Left colon (tissue), 2 donors: ENCODE results near the gene CEPT1. TPM values are rescaled to one million over a fixed set of nuclear protein-coding genes. Genes with fewer than 3 reads are reported as not detected.

Experiments used
- ATAC-seq: fragments of 200-7000 bp; cut with Tn5 transposase; one replicate; pipeline ENCODE4 v1.9.1; 2020; ENCODE audit warnings: mild to moderate bottlenecking, moderate library complexity
- DNase-seq, 2 donors: peaks; one replicate each; pipeline ENCODE4 v3.0.0-alpha.2; 2020
- intact Hi-C, 2 donors: fragments of 100-400 bp; cut with DNase I in 1 of 2; cut with micrococcal nuclease in 1 of 2; formaldehyde crosslinking; loops; one replicate each; pipeline versions ENCODE4 v1.11.2 to v1.14.0; 2022; cut with DNase I, micrococcal nuclease
- total RNA-seq, 2 donors: library from RNA; stranded (reverse); fragmentation: NEBNext Ultra II Directional; extraction: Animal tissue kit (Norgen Biotek cat#: 25700); gene quantifications; one replicate each; pipeline ENCODE4 v1.2.1, GENCODE V29; 2021
- donor health status: DM: no; HTN: no; CAD: no.
- donor health status: DM: yes; HTN: yes; CAD: no.

CEPT1 gene
- total RNA-seq, 2 donors from 2014 or later = 30.8 to 37.0 TPM

GRCh38 chr1:111183308-111184069 lies 43.5 kb downstream of the CEPT1 start:
- DNase-seq (no peak), ATAC-seq (peak; percentile 52)
- intact Hi-C loops = no loop called here

DNA sequence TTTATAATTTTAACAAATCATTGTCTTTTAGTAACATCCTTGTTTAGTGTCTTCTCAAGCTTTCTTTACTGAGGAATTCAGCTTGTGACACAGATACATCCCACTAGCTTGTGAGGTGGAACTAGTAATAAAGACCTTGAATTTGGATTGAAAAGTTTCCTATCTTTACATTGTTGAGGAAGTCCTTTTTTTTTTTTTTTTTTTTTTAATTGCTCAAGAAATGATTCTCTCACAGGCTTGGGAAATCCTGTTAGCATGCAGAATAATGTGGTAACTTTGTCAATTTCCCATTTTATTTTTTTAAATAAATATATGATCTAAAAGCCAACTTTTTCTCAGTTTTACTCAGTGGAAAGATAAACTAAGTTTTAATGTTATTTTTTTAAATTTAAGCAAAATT lies 44.6 kb downstream of the CEPT1 start:
- DNase-seq = no peak
- ATAC-seq = no peak
- intact Hi-C loops = no loop called here

DNA sequence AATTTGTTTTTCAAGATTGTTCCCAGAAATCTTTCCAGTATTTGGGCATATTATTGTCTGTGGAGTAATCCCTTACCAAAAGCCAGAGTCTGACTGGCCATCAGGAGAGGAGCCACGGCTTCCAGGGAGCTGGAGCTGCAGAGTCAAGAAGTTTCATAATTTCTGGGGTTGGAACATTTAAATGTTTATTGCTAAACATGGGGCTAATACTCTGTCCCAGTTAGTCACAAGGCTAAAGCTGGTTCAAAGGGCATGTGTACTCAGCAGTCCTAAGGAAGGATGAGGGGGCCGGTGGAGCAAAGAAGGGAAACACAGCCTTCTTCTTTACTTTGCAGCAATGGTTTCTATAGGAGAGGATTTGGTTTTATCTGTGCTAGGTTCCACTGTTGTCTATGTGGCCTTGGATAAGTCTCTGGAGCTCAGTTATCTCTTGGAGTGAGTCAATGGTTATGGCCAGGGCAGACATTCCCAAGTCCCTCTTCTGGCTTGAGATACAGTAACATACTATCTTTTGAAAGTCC lies 51.0 kb downstream of the CEPT1 start:
- DNase-seq = no peak
- ATAC-seq = peak; percentile 34
- intact Hi-C loops = no loop called here

GRCh38 chr1:111191496-111191895 lies 51.5 kb downstream of the CEPT1 start:
- no peak for DNase-seq
- ATAC-seq = no peak
- intact Hi-C loops = no loop called here

- ATAC-seq (no peak), DNase-seq (no peak)
- intact Hi-C loops = no loop called here
Observed at GRCh38 chr1:111192074-111192473, 52.1 kb downstream of the CEPT1 start.

DNA sequence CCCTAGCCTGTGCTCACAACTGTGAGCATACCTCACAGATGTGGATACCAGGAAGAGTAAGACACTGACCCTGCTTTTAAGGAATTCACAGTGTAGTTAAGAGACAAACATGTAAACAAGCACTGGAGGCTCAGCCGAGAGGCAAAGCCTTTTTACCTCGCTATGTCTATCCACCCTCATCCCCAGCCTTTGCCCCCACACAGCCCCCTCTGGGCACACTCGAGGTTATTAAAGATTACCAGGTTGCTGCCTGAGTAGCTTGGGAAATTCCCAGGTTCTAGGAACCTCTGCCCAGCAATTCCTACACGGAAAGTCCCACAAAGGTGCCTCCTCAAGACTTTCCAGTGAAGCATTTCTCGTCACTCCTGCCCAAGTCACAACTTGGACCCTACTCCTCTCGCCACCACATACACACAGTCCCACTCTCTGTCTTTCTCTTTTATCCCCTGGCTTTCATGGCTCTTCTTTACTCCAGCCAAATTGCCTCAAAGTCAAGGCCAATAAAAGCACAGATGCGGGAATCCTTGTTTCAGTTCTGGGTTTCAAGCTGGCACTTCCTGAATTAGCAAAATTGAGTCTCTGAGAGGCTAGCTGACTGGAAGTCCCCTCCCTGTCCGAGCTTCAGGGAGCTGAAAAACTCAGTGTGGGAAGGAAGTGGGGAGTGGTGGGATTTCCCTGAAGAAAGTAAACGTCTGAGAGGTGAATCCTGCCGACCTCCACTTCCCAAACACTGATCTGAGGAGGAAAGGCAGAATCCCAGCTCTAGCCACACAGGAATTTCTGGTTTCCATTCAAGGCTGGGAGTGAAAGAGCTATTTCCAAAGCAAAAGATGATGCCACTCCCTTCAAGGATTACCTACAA lies 52.9 kb downstream of the CEPT1 start:
- intact Hi-C loops = no loop called here
- ATAC-seq (peak; percentile 2), DNase-seq (no peak)

GRCh38 chr1:111193712-111194480 lies 53.9 kb downstream of the CEPT1 start:
- peak; percentile 83 for ATAC-seq
- intact Hi-C loops = no loop called here
- peak in 1 of 2 donors; percentile 58 for DNase-seq

DNA sequence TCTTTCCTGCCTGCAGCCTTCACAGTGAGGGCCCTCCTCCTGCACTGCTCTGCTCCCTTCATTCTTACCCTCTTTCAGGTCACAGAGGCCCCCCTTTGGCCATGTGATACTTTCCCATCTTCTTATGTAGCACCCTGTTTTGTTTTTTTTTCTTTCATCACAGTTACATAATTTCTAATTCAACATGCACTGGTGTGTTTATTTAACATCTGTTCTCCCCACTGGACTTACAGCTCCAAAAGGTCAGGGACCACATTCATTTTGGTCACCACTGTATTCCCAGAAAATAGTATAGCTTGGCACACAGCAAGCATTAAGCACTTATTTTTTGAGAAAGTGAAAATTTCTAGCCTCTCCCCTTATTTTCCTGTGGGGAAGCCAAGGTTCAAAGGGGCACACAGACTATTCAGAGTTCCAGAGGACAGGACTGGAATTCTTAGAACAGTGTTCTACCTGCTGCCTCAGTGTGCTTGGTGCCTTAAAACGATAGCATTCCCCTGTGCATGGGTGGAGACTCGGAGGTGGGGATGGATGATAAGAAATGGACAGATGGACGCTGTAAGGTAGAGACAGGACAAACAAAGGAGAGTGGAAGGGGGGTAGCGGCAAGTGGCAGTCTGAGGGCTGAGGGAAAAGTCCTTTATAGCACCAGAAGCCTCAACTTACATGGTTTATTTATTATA lies 55.1 kb downstream of the CEPT1 start:
- no peak for ATAC-seq
- intact Hi-C loops = no loop called here
- DNase-seq = no peak

DNA sequence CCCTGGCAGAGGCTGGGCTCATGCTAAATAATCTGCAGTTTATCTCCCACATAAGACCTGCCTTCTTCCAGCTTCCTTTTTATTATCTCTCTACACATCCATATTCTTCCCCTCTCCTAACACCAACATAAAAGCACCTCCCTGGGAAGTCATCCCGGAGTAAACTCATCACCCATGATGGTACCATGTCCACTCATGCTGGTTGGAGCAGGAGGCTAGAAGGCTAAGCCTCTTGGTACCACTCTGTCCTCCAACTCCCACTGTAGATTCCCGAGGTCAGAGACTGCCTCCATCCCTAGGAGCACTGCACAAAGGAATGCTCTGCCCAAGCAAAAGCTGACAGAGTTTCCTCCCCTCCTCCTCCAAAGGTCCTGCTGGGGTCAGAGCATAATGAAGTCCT lies 56.2 kb downstream of the CEPT1 start:
- DNase-seq = no peak
- intact Hi-C loops = no loop called here
- no peak for ATAC-seq

DNA sequence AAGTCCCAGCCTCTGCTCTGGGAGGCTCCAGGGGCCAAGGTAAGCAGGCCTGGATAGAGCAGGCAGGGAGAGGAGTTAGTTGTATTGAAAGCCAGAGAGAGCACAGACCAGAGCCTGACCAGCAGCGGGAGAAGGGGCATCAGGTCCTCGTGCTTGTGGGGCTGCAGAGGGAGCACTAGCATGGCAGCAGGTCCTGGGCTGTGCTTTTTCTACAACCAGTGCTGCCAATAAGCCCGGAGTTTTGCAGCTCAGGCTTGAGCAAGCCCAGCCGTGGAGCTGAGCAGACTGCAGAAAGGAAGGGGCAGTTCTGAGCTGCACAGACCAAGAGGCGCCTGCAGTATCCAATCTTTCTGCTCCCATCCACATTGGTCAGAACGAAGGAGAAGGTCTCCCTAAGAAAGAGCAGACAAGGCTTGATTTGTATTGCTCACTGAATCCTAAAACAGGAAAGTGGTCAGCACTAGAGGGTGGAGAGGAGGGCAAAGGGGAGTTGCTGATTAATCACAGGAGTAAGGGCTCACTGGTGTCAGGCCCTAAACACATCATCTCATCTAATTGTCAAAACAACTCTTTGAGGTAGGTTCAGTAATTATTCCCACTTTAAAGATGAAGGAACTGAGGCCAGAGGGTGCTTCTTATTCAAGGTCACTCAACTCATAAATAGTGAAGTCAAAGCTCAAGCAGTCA lies 57.7 kb downstream of the CEPT1 start:
- ATAC-seq (no peak), DNase-seq (peak in 1 of 2 donors; percentile 59)
- intact Hi-C loops = no loop called here

GRCh38 chr1:111198836-111199235 lies 58.8 kb downstream of the CEPT1 start:
- no peak for ATAC-seq
- intact Hi-C loops = no loop called here
- DNase-seq = no peak

- ATAC-seq = no peak
- intact Hi-C loops = no loop called here
Observed at GRCh38 chr1:111199329-111199728, 59.3 kb downstream of the CEPT1 start.

GRCh38 chr1:111199881-111200801 lies 60.1 kb downstream of the CEPT1 start, which contains the start of gene DENND2D:
Gene DENND2D, minus strand, starts transcription at chr1:111200646. Its CDS starts 187 bp downstream, at chr1:111200459.
- intact Hi-C loops = no loop called here
- DNase-seq (peak; percentile 57 to 69), ATAC-seq (peak; percentile 17)

More at GRCh38 chr1:111199329-111199728, 59.3 kb downstream of the CEPT1 start:
- no peak for DNase-seq

DNA sequence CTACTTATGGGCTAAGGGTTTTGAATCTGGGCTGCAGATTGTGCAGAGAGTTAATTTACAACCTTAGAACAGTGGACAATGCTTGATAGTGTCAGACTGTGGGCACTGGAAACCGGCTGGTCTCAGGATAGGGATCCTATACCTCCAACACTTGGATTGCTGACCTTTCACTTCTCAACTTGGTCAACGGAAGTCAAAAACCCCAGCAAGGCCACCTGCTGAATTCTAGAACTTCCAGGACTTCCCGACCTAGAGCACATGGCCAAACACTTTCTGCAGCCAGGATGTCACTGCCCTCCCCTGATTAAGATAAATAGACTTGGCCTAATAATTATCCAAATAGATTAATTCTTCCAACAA lies 60.8 kb downstream of the CEPT1 start:
- intact Hi-C loops = no loop called here
- no peak for DNase-seq
- no peak for ATAC-seq

- intact Hi-C loops = no loop called here
- DNase-seq (no peak), ATAC-seq (no peak)
Observed at GRCh38 chr1:111201275-111202090, 61.5 kb downstream of the CEPT1 start.

- intact Hi-C loops = no loop called here
- DNase-seq (no peak), ATAC-seq (peak; percentile 21)
Observed at GRCh38 chr1:111202366-111202706, 62.3 kb downstream of the CEPT1 start.
